ENCODE data around the gene MYCN.

The MYCN gene

DNA sequence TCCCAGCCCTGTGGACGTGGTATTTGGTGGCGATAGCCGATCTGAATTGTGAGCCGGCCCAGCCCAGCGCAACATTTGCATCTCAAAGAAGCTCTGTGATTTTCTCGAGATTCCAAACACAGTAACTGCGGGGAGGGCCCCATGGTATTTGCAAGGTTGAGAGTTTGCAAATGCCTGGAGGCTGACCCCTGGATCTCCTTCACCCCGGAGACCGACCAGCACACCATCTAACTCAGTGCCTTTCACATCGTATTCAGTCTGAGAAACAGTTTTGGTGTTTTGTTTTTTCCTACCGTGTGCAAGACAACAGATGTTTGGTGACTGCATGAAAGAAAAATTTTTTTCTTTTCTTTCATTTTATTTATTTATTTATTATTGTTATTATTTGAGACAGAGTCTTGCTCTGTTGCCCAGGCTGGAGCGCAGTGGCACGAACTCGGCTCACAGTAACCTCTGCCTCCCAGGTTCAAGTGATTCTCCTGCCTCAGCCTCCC is 40.3 kb downstream of the MYCN start:
- DNase-seq: no peak

DNA sequence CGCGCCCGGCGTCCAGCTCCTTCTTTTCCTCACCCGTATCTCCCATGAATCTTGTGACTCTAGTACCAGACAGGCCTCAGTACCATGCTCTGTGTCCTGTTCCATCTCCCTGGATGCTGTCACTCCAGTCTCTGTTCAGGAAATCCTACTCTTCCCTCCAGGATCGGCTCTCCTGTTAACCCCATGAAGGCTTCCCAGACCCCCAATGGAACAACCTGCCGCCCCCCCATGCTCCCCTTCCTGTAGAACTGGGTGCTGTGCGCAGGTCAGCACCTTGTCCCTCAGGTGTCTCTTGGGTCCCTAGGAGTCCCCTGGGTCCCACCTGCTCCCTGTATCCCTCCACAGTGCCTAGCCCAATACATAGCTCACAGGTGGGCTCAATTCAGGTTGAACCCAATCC is 41.3 kb downstream of the MYCN start:
- DNase-seq: no peak

DNA sequence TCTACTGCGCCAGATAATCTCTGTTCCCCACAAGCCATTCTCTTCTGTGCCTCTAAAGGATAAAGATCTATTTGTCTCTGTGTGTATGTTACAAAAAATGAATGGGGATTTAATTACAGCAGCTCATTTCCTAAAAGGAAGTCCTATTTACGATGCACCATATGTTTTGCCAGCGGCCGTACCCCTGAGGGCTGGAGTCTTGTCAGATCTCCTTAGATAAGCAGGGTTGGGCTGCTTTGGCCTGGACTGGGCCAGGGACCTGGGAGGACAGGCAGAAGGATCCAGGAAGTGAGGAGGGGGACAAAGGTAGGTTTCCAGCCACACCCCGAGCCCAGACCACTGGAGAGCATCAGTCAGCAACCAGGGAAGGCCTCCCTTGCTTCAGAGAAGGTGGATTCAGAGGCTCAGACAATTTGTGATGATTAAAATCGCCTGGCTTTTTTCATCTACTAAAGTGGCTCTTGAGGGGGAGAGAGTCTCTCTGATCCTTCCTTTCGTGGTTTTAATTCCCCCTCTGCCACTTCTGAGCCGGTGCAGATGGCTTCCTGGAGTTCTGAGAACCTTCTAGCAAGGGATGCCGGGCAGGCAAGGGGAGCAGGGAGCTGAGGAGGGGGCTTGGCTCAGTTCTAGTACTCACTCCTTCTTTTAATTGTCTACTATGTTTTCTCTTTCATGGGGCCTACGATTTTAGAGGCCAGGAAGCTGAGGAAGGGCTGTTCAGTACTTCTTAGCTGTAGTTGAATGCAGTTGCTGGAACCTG is 42.1 kb downstream of the MYCN start:
- no peak for DNase-seq

DNA sequence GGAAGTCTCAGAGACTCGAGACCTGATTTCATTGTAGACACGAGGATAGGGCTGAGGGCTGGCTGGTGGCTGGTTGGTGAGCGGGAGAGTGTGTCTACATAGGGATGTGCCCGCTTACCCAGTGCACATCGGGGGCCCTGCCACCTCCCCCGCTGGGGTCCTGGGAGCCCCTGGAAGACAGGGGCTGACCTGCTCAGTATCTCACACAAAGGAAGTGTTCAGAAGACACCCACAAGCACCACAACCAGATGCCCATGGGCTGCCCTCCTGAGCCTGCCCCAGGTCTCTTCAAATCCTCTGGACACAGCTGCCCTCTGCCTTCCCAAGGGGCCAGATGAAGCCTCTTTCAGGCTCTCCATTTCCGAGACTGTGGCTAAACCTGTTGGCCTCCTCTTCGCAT is 43.1 kb downstream of the MYCN start:
- no peak for DNase-seq

DNA sequence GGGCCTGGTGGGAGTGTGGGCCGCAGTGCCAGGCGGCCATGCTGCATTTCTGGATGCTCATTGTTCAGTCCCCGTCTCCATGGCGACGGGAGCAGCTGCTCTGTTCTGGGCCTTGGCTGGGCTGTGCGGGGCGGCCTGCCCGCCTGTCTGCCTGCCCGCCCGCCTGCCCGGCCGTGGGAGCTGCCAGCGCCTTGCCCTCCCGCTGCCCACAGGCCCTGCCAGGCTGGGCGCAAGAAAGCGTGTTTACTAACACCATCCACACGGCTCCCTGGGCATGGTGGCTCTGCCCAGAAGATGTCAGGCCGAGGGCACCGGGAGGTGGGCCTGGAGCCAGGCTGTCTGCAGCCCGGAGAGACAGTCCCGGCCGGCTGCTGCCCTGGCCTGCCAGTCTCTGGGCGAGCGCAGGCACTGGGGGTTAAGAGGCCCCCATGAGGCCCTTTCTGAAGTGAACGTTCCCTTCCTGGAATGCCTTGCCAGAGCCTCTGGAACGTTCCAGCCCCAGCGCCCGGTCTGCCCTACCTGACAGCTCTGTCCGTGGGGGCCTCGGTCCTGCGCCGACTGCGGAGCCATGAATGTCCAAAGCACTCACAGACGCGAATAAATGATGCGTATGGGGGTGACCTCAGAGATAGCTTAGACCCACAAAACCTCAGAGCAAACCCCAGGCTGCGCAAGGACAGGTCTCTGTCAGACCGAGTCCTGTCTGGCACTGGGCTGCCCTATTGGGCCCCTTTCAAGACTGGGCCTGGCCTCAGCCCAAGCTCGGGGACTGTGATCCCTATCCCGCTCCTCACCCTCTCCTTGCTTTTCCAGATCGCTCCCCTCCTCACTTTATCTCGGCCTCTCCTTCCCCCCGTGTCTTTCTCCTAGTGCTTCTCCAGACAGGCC is 44.3 kb downstream of the MYCN start:
- peak; percentile 75 for DNase-seq

DNA sequence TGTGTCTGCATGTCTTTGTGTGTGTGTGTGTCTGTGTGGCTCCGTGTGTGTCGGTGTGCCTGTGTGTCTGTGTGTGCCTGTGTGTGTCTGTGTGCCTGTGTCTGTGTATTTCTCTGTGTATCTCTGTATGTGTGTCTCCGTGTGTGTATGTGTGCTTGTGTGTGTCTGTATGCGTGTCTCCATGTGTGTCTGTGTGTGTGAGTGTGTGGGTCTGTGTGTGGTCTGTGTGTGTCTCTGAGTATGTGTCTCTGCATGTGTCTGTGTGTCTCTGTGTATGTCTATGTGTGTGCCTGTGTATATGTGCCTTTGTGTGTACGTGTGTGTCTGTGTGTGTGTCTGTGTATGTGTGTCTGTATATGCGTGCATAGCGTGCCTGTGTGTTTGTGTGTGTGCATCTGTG is 45.2 kb downstream of the MYCN start:
- DNase-seq: no peak

DNA sequence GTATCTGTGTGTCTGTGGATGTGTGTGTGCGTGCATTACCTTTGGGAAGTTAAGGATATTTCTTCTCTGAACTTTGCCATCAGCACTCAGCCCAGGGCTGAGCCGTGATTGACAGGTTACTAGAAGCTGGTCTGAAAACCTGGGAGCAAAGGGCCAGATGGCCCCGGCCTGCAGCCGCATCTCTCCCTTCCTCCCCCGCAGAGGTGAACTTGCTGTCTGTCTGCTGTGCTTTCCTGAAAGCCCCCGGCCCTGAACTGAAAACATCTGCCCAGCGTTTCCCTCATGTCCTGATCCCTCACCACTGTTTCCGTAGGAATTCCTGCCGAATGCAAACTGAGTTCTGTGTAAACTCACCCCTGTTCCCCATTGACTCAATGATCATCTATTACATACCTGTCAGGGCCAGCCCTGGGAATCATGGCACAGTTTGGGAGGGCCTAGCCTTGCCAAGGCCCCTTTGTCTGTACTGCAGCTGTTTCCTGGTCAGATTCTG is 45.8 kb downstream of the MYCN start:
- no peak for DNase-seq

DNA sequence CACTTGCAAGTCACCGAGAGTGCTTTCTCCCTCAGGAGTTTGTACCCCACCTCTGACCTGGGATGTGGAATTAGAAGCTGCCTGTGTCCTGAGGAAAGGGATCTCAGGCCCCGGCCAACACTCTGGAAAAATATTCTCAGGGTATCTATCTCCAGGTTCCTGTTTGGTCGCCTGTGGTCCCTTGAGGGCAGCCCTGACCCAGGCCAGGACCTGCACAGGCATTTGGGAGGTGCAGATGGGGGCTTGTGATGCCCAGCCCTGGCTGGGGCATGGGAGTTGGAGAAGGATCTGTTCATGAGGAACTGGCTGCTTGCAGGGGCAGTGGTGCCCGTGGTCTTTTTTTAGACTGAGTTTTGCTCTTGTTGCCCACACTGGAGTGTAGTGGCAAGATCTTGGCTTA is 46.3 kb downstream of the MYCN start:
- no peak for DNase-seq

DNA sequence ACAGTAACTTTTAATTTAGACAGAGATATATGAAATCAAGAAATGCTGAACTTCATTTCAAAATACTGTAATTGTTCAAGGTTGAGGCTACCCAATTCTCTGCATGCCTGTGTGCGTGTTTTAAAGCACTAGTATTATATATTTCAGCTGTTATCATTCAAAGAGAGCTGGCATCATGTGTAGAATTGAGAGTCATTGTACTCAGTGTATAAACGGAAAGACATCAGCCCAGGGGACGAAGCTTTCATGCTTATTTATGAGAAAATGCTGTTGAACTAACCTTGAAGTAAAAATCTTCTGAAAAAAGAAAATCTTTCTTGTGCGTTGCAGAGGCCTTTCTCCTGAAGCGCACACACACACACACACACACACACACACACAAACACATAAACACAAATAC is 48.4 kb downstream of the MYCN start:
- no peak for DNase-seq

DNA sequence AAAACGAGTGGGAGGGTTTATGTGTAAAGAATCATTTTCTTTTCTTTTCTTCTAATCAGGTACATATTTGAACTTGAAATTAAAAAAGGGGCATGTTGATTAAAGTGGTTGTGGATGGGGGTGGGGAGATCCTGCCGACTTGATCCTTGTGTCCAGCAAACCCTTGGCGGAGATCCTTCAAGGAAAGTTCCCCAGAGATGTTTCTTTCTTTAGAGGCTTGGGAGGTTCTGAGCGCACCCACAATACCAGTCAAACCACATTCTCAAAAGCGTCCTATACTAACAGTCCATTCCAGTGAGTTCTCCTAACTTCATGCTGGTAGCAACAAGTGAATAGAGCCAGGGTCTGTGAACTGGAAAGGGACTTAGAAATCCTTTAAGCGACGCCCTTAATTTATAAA is 49.2 kb downstream of the MYCN start:
- no peak for DNase-seq

DNA sequence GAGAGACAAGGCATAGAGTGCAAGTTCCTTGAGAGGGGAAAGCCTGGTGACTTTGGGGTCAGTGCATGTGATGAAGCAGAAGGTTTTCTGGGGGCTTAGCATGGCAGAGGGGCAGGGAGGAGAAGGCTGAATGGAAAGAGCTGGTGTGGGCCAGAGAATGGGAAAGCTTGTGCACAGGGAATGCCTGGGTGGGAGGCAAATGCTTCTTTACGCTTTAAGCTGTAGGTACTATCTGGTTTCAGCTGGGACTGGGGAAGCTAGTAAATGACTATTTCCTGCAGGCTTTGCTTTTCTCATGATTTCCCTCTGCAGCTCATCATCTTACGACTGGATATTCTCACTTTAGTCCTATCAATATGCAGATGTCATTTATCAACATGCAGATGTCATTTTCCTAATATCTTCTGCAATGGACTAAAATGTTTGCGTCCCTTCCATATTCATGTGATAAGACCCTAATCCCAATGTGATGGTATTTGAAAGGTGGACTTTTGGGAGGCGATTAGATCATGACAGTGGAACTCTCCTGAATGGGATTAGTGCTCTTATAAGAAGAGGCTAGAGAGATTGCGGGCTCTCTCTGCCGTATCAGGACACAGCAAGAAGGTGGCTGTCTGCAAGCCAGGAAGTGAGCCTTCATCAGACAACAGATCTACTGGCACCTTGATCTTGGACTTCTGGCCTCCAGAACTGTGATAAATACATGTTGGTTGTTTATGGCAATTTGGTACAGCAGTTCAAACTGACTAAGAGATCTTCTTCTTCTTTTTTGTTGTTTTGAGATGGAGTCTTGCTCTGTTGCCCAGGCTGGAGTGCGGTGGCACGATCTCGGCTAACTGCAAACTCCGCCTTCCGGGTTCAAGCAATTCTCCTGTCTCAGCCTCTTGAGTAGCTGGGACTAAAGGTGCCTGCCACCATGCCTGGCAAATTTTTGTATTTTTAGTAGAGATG is 50.1 kb downstream of the MYCN start:
- no peak for DNase-seq

DNA sequence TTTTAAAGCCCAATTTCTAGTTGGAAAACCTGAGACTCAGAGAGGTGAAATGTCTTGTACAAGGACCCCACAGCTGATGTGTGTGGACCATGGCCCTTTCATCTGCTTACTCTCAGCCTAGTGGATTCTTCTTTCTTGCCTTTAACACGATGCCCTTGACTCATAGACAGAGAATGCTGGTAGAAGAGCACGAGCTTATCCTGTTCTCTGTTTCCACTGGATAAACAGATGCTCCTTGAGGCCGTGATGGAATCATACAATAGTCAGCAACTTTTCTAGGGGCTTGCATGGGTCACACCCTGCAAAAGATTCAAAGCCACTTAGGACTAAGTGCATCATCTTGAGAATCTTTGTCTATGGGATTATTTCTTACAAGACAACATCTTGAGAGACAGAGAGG is 50.9 kb downstream of the MYCN start:
- no peak for DNase-seq

DNA sequence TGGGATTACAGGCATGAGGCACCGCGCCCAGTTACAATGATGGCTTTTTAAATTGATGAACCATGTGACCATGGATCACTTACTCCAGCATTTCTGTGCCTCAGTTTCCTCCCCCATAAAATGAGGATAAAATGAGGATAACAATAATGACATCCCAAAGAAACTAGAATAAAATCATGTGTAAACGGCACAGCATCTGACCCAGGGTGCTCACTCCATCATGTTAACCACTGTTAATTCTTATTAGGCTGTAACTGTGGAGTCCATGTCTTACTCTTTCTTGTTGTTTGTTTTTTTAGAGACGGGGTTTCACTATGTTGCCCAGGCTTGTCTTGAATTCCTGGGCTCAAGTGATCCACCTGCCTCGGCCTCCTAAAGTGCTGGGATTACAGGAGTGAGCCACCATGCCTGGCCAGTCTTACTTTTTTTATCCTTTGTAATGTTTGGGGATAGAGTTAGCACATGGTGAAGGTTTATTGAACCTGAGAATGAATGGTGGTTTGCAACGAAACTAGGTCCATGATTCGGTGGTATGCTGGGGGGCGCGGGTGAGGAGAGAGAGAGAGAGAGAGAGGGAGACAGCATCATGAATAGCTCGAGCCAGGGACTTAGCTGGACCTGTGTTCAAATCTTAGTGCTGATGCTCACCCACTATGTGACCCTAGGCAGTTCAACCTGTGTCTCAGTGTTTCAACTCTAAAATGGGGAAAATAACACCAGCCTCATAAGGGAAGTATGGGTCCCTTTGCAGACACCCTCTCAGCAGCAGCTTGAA is 52.3 kb downstream of the MYCN start:
- no peak for DNase-seq

DNA sequence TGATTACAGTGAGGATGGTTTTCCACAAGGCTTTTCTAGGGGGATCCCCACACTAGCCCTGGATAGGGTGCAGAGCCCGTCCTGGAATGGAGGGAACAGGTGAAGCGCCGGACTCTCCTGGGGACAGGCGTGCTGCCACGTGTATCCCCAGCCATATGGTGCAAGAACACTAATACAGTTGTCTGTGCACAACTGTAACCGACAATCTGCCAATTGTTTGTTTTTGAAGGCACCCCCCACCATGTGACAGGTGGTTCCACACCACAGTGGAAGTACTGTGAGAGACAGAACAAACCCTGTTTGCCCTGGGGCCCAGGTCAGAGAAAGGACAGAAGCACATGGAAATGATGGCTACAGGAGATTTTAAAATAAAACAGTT is 52.9 kb downstream of the MYCN start:
- DNase-seq: peak; percentile 40

DNA sequence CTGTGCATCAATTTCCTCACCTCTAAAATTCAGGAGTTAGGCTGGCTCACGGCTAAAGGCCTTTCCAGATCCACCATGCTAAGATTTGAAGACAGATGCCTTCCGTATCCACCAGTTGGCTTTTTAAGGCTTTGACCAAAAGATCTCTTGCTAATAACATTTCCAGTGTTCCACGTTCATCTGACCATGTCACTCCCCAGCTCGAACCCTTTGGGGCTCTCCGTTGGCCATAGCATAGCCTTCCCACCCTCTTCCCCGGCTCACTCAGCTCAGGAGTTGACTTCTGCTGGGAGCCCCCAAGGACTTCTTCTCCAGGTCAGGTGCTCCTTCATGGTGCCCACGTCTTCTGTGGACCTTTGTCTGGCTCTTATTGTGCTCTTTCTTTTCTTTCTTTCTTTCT is 53.3 kb downstream of the MYCN start:
- DNase-seq: no peak

DNA sequence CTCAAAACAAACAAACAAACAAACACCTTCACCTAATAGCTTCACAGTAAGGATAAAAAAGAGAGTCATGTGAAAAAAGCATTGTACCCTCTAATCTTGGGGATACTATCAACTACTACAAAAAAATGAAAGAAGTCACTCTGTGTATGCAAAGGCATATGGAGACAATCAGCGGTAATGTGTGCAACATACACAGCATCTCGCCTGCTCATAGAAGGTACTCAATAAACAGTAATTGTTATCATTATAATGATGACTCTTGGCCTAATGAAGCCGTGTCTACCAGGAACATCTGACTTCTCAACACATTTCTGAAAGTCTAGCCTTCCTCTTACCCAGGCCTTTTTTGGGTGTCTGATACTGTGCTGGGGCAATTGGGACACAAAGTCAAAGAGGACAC is 55.3 kb downstream of the MYCN start:
- DNase-seq: no peak

Data from femur (tissue), 1 donor.